GM21723 (cell line): ENCODE results near the gene KLHL35.

Experiments
- ATAC-seq: cut with Tn5 transposase; IDR thresholded peaks from one replicate; pipeline ENCODE4 v1.9.1; 2021; ENCODE audit warnings: mild to moderate bottlenecking, moderate library complexity; ENCODE audit not compliant: unreplicated experiment

The KLHL35 gene, protein sequence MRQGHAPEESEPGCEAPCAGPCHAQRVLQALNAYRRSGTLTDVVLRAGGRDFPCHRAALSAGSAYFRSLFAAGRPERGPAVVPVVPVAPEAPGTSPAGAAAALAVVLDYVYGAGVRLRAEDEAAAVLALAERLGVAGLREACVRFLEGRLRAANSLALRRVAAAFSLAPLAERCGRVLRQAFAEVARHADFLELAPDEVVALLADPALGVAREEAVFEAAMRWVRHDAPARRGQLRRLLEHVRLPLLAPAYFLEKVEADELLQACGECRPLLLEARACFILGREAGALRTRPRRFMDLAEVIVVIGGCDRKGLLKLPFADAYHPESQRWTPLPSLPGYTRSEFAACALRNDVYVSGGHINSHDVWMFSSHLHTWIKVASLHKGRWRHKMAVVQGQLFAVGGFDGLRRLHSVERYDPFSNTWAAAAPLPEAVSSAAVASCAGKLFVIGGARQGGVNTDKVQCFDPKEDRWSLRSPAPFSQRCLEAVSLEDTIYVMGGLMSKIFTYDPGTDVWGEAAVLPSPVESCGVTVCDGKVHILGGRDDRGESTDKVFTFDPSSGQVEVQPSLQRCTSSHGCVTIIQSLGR

GRCh38 chr11:75432911-75433321, at the start of gene KLHL35:
TSS of gene KLHL35 (minus strand) at chr11:75433203. CDS start at chr11:75430629, 2,574 bp downstream.
- no peak for ATAC-seq

GRCh38 chr11:75481922-75482606, 49.1 kb upstream of the KLHL35 start:
- no peak for ATAC-seq

DNA sequence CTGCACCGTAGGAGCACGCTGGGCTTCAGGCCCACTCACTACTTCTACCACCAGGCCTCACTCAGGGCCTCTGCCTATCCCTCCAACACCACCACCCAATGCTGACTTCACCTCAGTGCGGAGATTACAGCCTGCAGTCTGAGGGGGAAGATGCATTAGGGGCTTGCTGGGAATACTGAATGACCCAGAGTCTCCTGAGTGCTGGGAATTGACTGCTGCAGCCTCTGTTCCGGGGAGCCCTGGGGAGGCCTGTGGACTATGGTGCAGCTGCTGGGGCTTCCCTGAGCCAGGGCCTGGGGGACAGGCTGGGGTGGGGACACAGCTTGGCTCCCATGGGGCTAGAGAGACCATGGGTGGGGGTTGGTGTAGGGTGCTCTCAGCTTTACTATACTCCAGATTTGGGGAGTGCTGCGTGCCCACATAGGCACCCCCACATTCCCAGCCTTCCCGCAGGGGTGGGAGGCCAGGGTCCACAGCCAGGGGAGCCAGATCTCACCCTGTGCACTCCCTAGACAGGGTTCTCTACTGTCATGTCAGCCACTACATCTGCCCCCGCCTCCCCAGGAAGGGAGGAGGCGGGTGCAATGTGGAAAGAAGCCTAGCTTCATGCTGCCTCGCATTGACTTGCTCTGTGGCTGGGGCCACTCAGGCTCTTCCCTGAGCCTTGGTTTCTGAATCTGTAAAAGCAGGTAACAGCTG, 48.4 kb upstream of the KLHL35 start:
- ATAC-seq = no peak

DNA sequence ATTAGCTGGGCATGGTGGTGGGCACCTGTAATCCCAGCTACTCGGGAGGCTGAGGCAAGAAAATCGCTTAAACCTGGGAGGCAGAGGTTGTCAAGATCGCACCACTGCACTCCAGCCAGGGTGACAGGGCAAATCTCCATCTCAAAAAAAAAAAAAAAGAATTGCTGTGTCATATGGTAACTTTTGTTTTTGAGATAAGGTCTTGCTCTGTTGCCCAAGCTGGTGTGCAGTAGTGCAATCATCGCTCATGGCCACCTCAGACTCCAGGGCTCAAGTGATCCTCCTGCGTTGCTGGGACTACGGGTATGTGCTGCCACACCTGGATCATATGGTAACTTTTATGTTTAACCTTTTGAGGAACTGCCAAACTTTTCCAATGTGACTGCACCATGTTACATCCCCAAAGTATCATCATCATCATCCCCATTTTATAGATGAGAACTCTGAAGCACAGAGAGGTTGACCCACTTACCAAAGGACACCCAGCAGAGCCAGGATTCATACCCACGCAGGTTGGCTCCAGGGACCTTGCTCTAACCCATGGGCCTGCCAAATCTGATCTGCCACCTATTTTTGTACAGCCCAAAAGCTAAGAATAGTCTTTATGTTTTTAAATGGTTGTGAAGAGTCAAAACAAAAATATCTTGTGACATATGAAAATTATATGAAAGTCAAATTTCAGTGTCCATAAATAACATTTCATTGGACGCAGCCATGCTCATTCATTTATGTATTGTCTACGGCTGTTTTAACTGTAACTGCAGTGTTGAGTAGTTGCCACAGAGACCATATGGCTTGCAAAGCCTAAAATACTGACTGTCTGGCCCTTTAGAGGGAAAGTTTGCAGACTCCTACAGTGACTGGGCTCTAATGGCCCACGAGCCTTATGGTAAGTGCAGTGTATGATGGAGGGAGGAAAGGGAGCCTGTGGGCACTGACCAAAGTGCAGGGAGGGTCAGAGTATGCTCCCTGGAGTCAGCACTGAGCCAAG, 47.5 kb upstream of the KLHL35 start:
- no peak for ATAC-seq

- no peak for ATAC-seq
These were observed 46.7 kb upstream of the KLHL35 start for GRCh38 chr11:75479597-75480145.

GRCh38 chr11:75478783-75479596, 46.0 kb upstream of the KLHL35 start:
- ATAC-seq = no peak

DNA sequence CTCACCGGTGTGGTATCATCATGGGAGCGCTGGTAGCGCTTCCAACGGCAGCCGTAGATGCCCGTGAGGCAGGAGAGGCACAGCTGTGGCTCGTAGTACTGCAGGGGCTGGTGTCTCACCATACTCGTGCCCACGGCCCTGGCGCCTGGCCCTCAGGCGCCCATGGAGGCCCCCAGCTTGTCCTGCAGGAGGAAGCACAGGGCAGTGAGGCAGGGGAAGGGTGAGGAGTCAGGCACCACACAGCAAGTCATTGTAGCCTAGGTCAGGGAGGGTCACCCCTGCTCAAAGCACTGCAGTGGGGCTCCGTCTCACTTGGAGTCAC, 44.6 kb upstream of the KLHL35 start:
- ATAC-seq = no peak

GRCh38 chr11:75476739-75477613, 44.0 kb upstream of the KLHL35 start:
- no peak for ATAC-seq

- ATAC-seq = no peak
These were observed 43.0 kb upstream of the KLHL35 start for GRCh38 chr11:75475767-75476650.

GRCh38 chr11:75474878-75475766, 42.1 kb upstream of the KLHL35 start:
- no peak for ATAC-seq

GRCh38 chr11:75474240-75474639, 41.2 kb upstream of the KLHL35 start:
- no peak for ATAC-seq

- no peak for ATAC-seq
These were observed 40.7 kb upstream of the KLHL35 start for GRCh38 chr11:75473684-75474083.

GRCh38 chr11:75472081-75472732, 39.2 kb upstream of the KLHL35 start:
- ATAC-seq = no peak

DNA sequence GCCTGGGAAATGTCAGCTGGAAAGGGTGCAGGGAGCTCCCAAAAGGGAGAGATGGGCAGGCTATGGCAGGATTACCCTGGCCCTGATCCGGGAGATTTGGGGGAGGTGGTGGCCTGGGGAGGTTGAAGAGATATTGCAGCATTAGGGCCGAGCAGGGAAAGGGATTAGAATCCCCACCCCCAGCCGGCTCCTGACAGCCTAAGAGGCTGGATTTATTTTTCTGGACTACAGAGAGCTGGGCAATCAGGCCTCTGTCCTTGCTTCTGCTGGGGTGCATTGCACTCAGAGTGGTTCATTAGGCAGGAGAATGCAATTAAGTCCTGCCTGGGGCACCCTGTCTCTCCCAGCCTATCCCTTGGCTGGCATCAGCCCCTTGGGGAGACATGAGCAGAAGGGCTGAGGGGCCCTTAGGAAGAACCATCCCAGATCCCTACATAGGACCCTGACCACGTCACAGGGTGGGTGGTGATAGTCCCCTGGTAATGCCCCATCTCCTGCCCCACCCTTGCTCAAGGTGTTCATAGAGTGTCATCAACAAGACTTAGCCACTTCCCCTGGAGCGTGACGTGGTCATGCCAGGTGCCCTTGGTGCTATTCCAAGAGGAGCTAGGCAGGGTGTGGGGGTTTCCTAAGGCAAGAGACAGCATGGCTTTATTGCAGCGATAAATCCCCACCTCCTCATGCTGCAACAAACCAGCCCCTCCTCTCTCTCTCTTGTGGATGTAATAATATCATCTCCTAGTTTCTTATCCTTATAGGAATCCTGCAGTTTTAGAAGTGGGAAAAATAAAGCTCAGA, 38.4 kb upstream of the KLHL35 start:
- no peak for ATAC-seq
